ENCODE data around the gene HOXC9.

HOXC9 gene

GRCh38 chr12:53983950-53984572, 15.9 kb upstream of the HOXC9 start:
- no peak overlapping the region for H3K27ac ChIP-seq
- TF ChIP-seq CTCF (conservative IDR thresholded peaks at IDR 0.05), result no peak

- H3K27ac ChIP-seq, result no peak within 1 kb of the TSS
- peak; percentile 32; the same call in 1 of the 2 replicates for TF ChIP-seq CTCF (conservative IDR thresholded peaks at IDR 0.05)
These were observed 14.9 kb upstream of the HOXC9 start, which contains the start of gene HOXC10 for GRCh38 chr12:53984901-53985691. TSS of gene HOXC10 (plus strand) at chr12:53985146. CDS start at chr12:53985260, 114 bp downstream.

GRCh38 chr12:53985692-53985993, 14.3 kb upstream of the HOXC9 start:
- TF ChIP-seq CTCF (conservative IDR thresholded peaks at IDR 0.05), result no peak
- no peak overlapping the region for H3K27ac ChIP-seq

GRCh38 chr12:53985994-53986685, 13.8 kb upstream of the HOXC9 start:
- TF ChIP-seq CTCF (conservative IDR thresholded peaks at IDR 0.05), result no peak
- H3K27ac ChIP-seq, result no peak overlapping the region

GRCh38 chr12:53986686-53987483, 13.1 kb upstream of the HOXC9 start:
- no peak for TF ChIP-seq CTCF (conservative IDR thresholded peaks at IDR 0.05)
- H3K27ac ChIP-seq, result no peak overlapping the region

GRCh38 chr12:53987787-53988230, 12.2 kb upstream of the HOXC9 start:
- no peak for TF ChIP-seq CTCF (conservative IDR thresholded peaks at IDR 0.05)
- H3K27ac ChIP-seq, result no peak overlapping the region
